Keratinocyte (primary cell): Measurements from ENCODE around the gene IL15RA.

Experiments
- EZH2 ChIP-seq: IDR thresholded peaks from one replicate; pipeline ENCODE4 v1.6.1; 2012; ENCODE audit warnings: inconsistent platforms, mild to moderate bottlenecking, low read length, moderate library complexity
- TF ChIP-seq, protein P1 (sequence below), 3 experiments: IDR thresholded peaks in 1 of 3; conservative IDR thresholded peaks in 1 of 3; optimal IDR thresholded peaks in 1 of 3; 2 replicates in 2 of 3; 3 replicates in 1 of 3; pipeline versions ENCODE3 to v1.5.1; 2011; ENCODE audit warnings: low read length in 3 of 3, mild to moderate bottlenecking in 3 of 3, moderate library complexity in 2 of 3, control low read depth in 1 of 3, inconsistent platforms in 1 of 3; ENCODE audit not compliant: insufficient read depth in 2 of 3; ENCODE audit errors: extremely low read depth in 1 of 3

DNA sequence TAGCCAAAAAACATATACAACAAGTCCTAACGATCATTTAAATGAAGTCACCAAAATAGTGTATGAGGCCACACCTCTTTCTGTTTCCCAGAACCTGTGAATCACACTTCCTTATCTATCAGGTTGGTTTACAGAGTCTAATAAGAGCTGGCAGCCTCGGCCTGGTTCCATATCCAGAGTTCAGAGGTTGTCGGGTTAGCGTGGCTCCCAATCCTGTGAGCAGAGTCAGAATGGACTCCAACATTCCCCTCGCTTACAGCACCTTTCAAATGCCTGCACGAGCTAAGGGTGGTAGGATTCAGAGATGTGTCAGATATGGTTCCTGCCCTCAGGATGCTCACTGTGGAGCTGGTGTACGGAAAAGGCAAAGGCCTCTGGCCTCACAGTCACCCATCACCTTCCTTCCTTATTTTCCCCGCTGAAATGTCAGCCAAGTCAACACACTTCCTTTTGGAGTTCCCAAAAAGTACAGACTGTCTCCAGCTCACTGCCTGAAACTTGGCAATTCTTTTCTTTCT is 6.0 kb downstream of the IL15RA start:
- TF ChIP-seq, protein P1, sequence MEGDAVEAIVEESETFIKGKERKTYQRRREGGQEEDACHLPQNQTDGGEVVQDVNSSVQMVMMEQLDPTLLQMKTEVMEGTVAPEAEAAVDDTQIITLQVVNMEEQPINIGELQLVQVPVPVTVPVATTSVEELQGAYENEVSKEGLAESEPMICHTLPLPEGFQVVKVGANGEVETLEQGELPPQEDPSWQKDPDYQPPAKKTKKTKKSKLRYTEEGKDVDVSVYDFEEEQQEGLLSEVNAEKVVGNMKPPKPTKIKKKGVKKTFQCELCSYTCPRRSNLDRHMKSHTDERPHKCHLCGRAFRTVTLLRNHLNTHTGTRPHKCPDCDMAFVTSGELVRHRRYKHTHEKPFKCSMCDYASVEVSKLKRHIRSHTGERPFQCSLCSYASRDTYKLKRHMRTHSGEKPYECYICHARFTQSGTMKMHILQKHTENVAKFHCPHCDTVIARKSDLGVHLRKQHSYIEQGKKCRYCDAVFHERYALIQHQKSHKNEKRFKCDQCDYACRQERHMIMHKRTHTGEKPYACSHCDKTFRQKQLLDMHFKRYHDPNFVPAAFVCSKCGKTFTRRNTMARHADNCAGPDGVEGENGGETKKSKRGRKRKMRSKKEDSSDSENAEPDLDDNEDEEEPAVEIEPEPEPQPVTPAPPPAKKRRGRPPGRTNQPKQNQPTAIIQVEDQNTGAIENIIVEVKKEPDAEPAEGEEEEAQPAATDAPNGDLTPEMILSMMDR (optimal IDR thresholded peaks at IDR 0.05 in 1 of 3, IDR thresholded peaks at IDR 0.05 in 1 of 3, conservative IDR thresholded peaks at IDR 0.05 in 1 of 3; ENCODE audit: extremely low read depth in 1 of 3, insufficient read depth in 2 of 3, low read length in 3 of 3), result no peak
- TF ChIP-seq EZH2, result no peak
